Tibial nerve (tissue), 4 donors: ENCODE measurements around the gene FGF6.

Experiments used
- CTCF ChIP-seq, 5 experiments: fragments of 200-600 bp in 3 of 5; fragments of 450-650 bp in 2 of 5; sonication (generic) in 3 of 5; IDR thresholded peaks; one replicate each; pipeline ENCODE4 v1.5.1; 2016 to 2019; ENCODE audit warnings: antibody characterized with exemption in 5 of 5, mild to moderate bottlenecking in 3 of 5, moderate library complexity in 2 of 5
- EP300 ChIP-seq, 2 donors: sonication (generic); formaldehyde crosslinking; IDR thresholded peaks; one replicate each; pipeline ENCODE4 v1.6.1; 2017; ENCODE audit warnings: antibody characterized with exemption in 2 of 2, mild to moderate bottlenecking in 1 of 2

DNA sequence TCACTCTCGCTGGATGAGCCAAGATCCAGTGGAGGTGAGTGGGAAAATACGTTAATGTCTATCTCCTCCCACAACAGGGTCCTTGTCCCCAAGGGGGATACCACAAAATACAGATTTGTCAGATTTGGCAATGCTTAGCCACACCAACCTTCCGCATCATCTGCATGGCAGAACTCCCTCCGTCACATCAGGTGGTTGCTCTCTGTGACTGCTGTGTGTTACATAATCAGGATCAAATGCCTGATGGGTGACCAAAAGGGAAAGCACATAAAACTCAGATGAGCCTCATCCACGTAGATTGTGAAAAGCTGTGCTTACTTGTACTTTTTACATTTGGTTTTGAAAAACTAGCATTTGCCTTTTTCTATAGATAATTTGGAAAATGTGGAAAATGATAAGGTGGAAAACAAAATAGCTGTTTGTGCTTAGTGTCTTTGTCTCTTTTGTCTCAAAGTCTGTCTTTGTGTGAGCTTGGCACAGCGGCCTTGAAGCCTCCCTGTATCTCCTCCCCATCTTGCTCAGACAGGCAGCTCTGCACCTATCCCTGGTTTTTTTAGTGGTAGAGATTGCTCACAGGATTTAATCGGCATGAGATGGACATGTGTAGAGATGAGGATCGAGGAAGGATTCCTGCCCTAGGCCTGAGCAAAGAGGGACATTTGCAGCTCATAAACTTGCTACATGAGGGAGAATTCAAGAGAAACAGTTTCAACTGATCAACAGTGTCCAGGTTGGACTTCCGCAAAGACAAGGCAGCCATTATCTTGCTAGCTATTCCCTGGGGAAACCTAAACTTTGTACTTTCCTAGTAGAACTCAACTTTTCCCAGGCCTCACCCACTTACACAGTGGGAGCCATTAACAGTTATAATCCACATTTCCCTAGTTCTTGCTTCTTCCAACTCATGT, 3.6 kb upstream of the FGF6 start:
- no peak for TF ChIP-seq CTCF (IDR thresholded peaks at IDR 0.05)
- TF ChIP-seq EP300 (IDR thresholded peaks at IDR 0.05) = no peak
